AG04450 (cell line): ENCODE measurements around the gene DEFB132. TPM values are rescaled to one million over a fixed set of nuclear protein-coding genes. Genes with fewer than 3 reads are reported as not detected.

ENCODE experiments used
- CTCF ChIA-PET: fragments of 300-600, 350-600 bp; formaldehyde crosslinking; extraction: SDS; loops from one replicate; lab custom pipeline; 2022; ENCODE audit warnings: antibody characterized with exemption, inconsistent platforms; lab: Charles Lee
- POLR2A ChIA-PET: fragments of 350-600 bp; formaldehyde crosslinking; extraction: SDS; loops from one replicate; lab custom pipeline; 2021; ENCODE audit warnings: antibody characterized with exemption, inconsistent platforms; lab: Yijun Ruan, JAX
- DNase-seq: peaks from one replicate; pipeline ENCODE4 v3.0.0-alpha.2; 2011; ENCODE audit warnings: low read depth, low spot score
- H3K27ac ChIP-seq: one replicate; pipeline ENCODE4 v1.5.1; 2012; ENCODE audit warnings: low read depth, low read length, control low read depth
- H3K27me3 ChIP-seq: one replicate; pipeline ENCODE4 v1.6.0; 2012; ENCODE audit warnings: low read length; ENCODE audit not compliant: control insufficient read depth, insufficient read depth
- H3K4me3 ChIP-seq: 2 replicates; pipeline ENCODE4 v1.5.1; 2011; ENCODE audit warnings: mild to moderate bottlenecking, low read depth, low read length, control low read depth
- H3K9me3 ChIP-seq: 2 replicates; pipeline ENCODE4 v1.5.1; 2012; ENCODE audit warnings: low read length; ENCODE audit not compliant: control insufficient read depth, insufficient read depth
- CTCF ChIP-seq: IDR thresholded peaks from 2 replicates; pipeline ENCODE4 v1.5.1; 2011; ENCODE audit warnings: low read depth, low read length, control low read depth, inconsistent platforms
- polyA minus RNA-seq: library from RNA; depleted of rRNA, polyadenylated mRNA; stranded (reverse); fragments of >200 nt; gene quantifications from 2 replicates; pipeline ENCODE4 v1.2.3, GENCODE V29; 2011; rRNA and poly(A)+ RNA removed
- polyA plus RNA-seq: library from polyadenylated mRNA; depleted of rRNA; stranded (reverse); fragments of >200 nt; gene quantifications from 2 replicates; pipeline ENCODE4 v1.2.3, GENCODE V29; 2011; rRNA removed

The DEFB132 gene, protein sequence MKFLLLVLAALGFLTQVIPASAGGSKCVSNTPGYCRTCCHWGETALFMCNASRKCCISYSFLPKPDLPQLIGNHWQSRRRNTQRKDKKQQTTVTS
- polyA plus RNA-seq (not detected in 2 replicates), polyA minus RNA-seq (not detected in 2 replicates)

DNA sequence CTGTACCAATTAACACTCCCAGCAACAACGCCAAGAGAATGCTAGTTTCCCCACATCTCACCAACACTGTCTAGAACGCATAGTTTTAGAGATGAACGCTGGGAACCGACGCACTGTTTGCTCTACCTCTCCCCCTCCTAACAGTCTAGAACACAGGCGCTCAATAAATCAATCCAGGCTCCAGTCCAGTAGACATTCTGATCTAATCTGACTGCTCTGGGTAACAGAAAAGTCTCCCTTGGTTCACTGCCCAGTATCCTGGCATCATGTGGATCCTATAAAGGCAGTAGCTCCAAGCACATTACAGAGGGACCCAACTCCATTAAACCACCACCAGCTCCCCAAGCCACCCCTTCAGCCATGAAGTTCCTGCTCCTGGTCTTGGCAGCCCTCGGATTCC lies at the start of gene DEFB132:
TSS of gene DEFB132 (plus strand) at position 306 of the 400 bp plus-strand sequence. CDS start at position 361, 55 bp downstream.
- Histone ChIP-seq H3K27me3 (peaks cover 6% of the 10 kb centered on the region), H3K27ac (no peak within 1 kb of the TSS), H3K4me3 (no peak within 1 kb of the TSS), H3K9me3 (no peaks in the 10 kb centered on the region)
- DNase-seq: no peak
- CTCF ChIA-PET: interaction anchor here (2.9 kb wide), 1 partner anchor 9 kb away, joined by 11 read pairs; no protein-coding TSS in a partner anchor
- no peak for TF ChIP-seq CTCF
- POLR2A ChIA-PET: no interaction called here

- TF ChIP-seq CTCF: peak; percentile 70
- no peaks in the 10 kb centered on the region for H3K27me3 ChIP-seq
- H3K27ac ChIP-seq: no peak overlapping the region
- H3K9me3 ChIP-seq: no peaks in the 10 kb centered on the region
- POLR2A ChIA-PET: no interaction called here
- CTCF ChIA-PET: interaction anchor here (0.9 to 2.6 kb wide), 4 partner anchors 57 to 458 kb away, joined by 3 to 10 read pairs (median 8); no protein-coding TSS in a partner anchor
- H3K4me3 ChIP-seq: no peak overlapping the region
- DNase-seq: peak; percentile 45
These were observed 48.5 kb upstream of the DEFB132 start for GRCh38 chr20:208942-209566.

DNA sequence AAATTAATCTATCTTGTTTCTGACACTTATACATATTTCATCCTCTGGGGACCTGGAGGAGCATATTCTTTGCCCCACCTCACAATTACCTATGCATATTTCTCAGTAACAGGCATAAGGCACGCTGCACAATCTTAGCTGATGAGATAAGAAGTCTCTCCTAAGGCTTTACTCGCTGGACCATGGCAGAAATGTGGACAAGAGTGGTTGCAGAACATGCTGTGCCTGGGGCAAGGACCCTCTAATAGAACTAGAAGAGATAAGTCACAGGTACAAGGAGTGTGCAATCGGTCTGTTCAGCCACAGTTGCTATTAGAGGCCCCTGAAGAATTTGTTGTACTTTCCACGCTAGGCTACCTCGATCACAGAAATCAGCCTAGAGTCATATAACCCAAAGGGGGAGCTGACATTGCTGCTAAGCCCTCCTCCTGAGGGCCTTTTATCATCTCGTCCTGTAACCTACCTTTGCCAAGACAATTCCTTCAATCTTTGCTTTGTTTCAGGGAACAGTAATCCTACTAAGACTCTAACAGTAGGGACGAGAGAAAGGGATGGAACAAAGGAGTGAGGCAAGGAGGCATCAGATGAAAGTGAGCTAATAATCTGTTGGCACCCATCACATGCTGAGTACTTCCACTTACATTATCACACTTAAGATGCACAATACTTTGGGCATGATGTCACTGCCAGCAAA lies 46.6 kb upstream of the DEFB132 start:
- no peaks in the 10 kb centered on the region for H3K27me3 ChIP-seq
- ChIA-PET CTCF (interaction anchor here (2.1 to 2.8 kb wide), 2 partner anchors 56 to 120 kb away, joined by 7 to 17 read pairs; no protein-coding TSS in a partner anchor), POLR2A (no interaction called here)
- TF ChIP-seq CTCF: no peak
- no peak for DNase-seq
- no peak overlapping the region for H3K4me3 ChIP-seq
- no peak overlapping the region for H3K27ac ChIP-seq
- H3K9me3 ChIP-seq: no peaks in the 10 kb centered on the region

DNA sequence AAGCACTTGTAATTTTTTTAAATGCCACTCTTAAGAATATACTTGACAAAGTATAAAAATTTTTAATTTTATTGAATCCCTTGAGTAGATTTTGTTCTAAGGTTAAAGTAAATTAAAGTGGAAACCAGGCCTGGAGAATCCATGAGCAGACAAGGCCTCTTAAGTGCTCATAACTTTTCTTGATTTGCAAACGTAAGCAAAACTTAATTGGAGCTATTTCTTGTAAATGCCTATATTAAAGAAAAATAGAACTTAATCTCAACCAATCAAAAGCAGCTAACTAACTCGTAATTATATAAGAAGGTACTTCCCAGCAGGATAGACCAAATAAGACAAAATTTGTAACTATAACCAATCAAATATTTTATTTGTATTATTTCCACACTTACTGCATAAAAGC lies 43.1 kb upstream of the DEFB132 start:
- no peak overlapping the region for H3K4me3 ChIP-seq
- no peak overlapping the region for H3K27ac ChIP-seq
- DNase-seq: no peak
- TF ChIP-seq CTCF: no peak
- no peaks in the 10 kb centered on the region for H3K27me3 ChIP-seq
- ChIA-PET POLR2A (no interaction called here), CTCF (interaction anchor here (0.6 to 1.3 kb wide), 2 partner anchors 116 to 246 kb away, joined by 3 to 5 read pairs; no protein-coding TSS in a partner anchor)
- H3K9me3 ChIP-seq: no peaks in the 10 kb centered on the region
